Head of caudate nucleus (tissue), 42 donors: ENCODE measurements around the gene CNPY2.
"Not testable (repeated sequence)": the region's sequence is repeated elsewhere in the genome, so short reads cannot be mapped to it uniquely, and the experiment has no call there.

Experiments
- DNase-seq, 42 donors: peaks; one replicate each; pipeline versions ENCODE4 v3.0.0 to v3.0.0-alpha.2; 2020 to 2021; ENCODE audit warnings: mixed read lengths in 7 of 42
- intact Hi-C: fragments of 100-400 bp; cut with DNase I; formaldehyde crosslinking; loops from one replicate; pipeline ENCODE4 v1.15.0; 2022

CNPY2 gene

GRCh38 chr12:56304276-56304675 is 11.5 kb downstream of the CNPY2 start:
- intact Hi-C loops: no loop called here

GRCh38 chr12:56300644-56301464 is 14.9 kb downstream of the CNPY2 start:
- intact Hi-C loops: no loop called here
- DNase-seq: peak in 2 of 42 donors; percentile 19 to 24

More at GRCh38 chr12:56304276-56304675, 11.5 kb downstream of the CNPY2 start:
- DNase-seq: no peak

GRCh38 chr12:56299853-56300643 is 15.7 kb downstream of the CNPY2 start, which contains the start of gene CS:
CS (minus strand) TSS chr12:56300330; CDS start chr12:56300201, 129 bp downstream.
- DNase-seq: peak; percentile 97 to 100 (median 99)
- intact Hi-C loops: loop anchor here (5.0 kb wide), 1 partner anchor 43 kb away; the partner anchor contains the start of gene ANKRD52

GRCh38 chr12:56299308-56299852 is 16.4 kb downstream of the CNPY2 start:
- peak in 8 of 42 donors; percentile 7 to 46 (median 14) for DNase-seq

GRCh38 chr12:56298828-56299227 is 17.0 kb downstream of the CNPY2 start:
- intact Hi-C loops: loop anchor here (5.0 kb wide), 1 partner anchor 42 kb away; the partner anchor contains the start of gene ANKRD52

More at GRCh38 chr12:56299308-56299852, 16.4 kb downstream of the CNPY2 start:
- intact Hi-C loops: loop anchor here (5.0 kb wide), 1 partner anchor 42 kb away; the partner anchor contains the start of gene ANKRD52

GRCh38 chr12:56297400-56297799 is 18.4 kb downstream of the CNPY2 start:
- intact Hi-C loops: loop anchor here (5.0 kb wide), 1 partner anchor 40 kb away; the partner anchor contains the start of gene ANKRD52
- no peak for DNase-seq

More at GRCh38 chr12:56298828-56299227, 17.0 kb downstream of the CNPY2 start:
- no peak for DNase-seq

GRCh38 chr12:56296295-56296694 is 19.5 kb downstream of the CNPY2 start:
- intact Hi-C loops: loop anchor here (5.0 kb wide), 1 partner anchor 39 kb away; the partner anchor contains the start of gene ANKRD52
- no peak for DNase-seq

- DNase-seq: no peak
- intact Hi-C loops: no loop called here
Measured at GRCh38 chr12:56293795-56294194, 22.0 kb downstream of the CNPY2 start.

- intact Hi-C loops: no loop called here
- DNase-seq: no peak
Measured at GRCh38 chr12:56288705-56289387, 26.9 kb downstream of the CNPY2 start.

GRCh38 chr12:56286044-56286830 is 29.6 kb downstream of the CNPY2 start:
- DNase-seq: no peak
- intact Hi-C loops: no loop called here

- DNase-seq: peak in 36 of 42 donors; percentile 5 to 74 (median 40)
- intact Hi-C loops: not testable (repeated sequence)
Measured at GRCh38 chr12:56284263-56284662, 31.5 kb downstream of the CNPY2 start.

- no peak for DNase-seq
- intact Hi-C loops: no loop called here
Measured at GRCh38 chr12:56282579-56282978, 33.2 kb downstream of the CNPY2 start.

- intact Hi-C loops: no loop called here
Measured at GRCh38 chr12:56282030-56282429, 33.8 kb downstream of the CNPY2 start.

GRCh38 chr12:56280849-56281248 is 34.9 kb downstream of the CNPY2 start:
- no peak for DNase-seq
- intact Hi-C loops: no loop called here

More at GRCh38 chr12:56282030-56282429, 33.8 kb downstream of the CNPY2 start:
- no peak for DNase-seq

GRCh38 chr12:56278905-56279304 is 36.9 kb downstream of the CNPY2 start:
- DNase-seq: no peak

GRCh38 chr12:56274299-56274698 is 41.5 kb downstream of the CNPY2 start:
- no peak for DNase-seq
- intact Hi-C loops: no loop called here

More at GRCh38 chr12:56278905-56279304, 36.9 kb downstream of the CNPY2 start:
- intact Hi-C loops: no loop called here

GRCh38 chr12:56272468-56272867 is 43.3 kb downstream of the CNPY2 start:
- intact Hi-C loops, DNase-seq: not testable (repeated sequence)

GRCh38 chr12:56271031-56271430 is 44.8 kb downstream of the CNPY2 start:
- intact Hi-C loops: no loop called here
- DNase-seq: peak in 1 of 42 donors; percentile 5
